ENCODE data around the gene TPM1.

DNA sequence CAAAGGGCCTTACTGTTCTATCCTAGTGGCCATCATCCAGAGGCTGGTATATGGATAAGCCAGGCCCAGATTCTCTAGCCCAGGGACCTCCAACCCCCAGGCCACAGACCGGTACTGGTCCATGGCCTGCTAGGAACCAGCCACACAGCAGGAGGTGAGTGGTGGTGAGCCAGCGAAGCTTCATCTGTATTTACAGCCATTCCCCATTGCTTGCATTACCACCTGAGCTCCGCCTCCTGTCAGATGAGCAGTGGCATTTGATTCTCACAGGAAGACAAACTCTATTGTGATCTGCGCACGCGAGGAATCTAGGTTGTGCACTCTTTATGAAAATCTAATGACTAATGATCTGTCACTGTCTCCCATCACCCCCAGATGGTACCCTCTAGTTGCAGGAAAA is 30.1 kb upstream of the TPM1 start:
- TF ChIP-seq, protein P1, sequence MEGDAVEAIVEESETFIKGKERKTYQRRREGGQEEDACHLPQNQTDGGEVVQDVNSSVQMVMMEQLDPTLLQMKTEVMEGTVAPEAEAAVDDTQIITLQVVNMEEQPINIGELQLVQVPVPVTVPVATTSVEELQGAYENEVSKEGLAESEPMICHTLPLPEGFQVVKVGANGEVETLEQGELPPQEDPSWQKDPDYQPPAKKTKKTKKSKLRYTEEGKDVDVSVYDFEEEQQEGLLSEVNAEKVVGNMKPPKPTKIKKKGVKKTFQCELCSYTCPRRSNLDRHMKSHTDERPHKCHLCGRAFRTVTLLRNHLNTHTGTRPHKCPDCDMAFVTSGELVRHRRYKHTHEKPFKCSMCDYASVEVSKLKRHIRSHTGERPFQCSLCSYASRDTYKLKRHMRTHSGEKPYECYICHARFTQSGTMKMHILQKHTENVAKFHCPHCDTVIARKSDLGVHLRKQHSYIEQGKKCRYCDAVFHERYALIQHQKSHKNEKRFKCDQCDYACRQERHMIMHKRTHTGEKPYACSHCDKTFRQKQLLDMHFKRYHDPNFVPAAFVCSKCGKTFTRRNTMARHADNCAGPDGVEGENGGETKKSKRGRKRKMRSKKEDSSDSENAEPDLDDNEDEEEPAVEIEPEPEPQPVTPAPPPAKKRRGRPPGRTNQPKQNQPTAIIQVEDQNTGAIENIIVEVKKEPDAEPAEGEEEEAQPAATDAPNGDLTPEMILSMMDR (conservative IDR thresholded peaks at IDR 0.05 in 1 of 2, IDR thresholded peaks at IDR 0.05 in 1 of 2; ENCODE audit: low read depth in 1 of 2, low read length in 2 of 2) = no peak
- no peak for TF ChIP-seq EZH2 (IDR thresholded peaks at IDR 0.05; ENCODE audit: low read length, missing control alignments)
